Activated CD8-positive, alpha-beta memory T cell treated with anti-CD3 and anti-CD28 coated beads, Interleukin-2, amount 50 U/mL, for 4 hours (primary cell): ENCODE measurements around the gene CFL2.
A peak's percentile ranks its signal among the peaks of the same experiment; 100 is the strongest.
"Not testable (repeated sequence)": the region's sequence is repeated elsewhere in the genome, so short reads cannot be mapped to it uniquely, and the experiment has no call there.

Experiments
- DNase-seq: peaks from one replicate; pipeline ENCODE4 v3.0.0-alpha.2; 2020

CFL2 gene

DNA sequence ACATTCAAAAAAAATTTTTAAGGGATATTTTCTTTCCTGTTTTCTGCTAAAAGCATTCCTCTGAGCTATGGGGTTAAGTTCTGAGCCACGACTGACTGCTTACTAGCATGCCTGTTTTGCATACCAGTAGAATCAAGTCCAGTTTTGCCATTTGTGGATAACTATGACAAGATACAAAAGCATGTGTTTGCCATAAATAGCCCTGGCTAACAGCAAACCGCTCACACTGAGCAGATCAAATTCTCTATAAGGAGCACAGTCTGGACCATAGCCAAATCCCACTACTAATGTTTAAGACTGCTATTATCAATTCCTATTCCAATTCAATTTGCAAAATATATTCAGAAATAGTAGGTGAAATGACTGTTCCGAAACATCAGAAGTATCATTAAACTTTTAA, 3.2 kb downstream of the CFL2 start:
- DNase-seq, result no peak

DNA sequence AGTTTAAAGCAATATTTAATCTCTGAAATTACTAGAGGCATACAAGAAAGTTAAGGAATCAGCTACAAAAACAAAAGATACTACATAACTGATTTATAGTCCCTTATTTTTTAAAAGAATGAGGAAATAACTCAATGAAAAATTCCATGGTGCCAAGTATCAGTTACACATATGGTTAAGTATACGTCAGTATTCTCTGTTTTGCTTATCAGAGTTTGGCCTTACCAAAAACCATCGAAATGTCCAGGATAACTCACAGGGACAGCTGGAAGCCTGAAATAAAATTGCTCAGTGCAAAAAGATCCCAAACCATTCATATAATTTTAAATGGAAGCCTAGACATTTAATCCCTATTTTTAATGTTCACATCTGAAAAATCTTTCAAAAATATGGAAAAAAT, 3.6 kb downstream of the CFL2 start:
- no peak for DNase-seq

DNA sequence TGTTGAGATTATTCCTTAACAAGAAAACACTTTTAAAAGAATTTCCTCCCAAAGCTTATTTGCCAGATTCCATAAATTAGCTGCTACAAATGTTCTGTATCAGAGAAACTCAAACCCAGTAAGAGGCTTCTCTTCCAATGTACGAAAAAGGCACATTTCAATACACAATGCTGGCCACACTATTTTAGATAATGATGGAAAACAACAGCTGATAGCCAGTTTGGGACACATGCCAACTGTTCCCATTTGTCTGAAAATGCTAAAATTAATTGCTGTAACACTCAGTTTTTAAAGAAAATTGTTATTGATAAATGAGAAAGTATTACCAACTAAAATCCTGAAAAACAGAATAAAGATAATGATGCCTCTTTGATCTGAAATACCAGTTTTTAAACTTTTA, 4.4 kb downstream of the CFL2 start:
- DNase-seq, result no peak

DNA sequence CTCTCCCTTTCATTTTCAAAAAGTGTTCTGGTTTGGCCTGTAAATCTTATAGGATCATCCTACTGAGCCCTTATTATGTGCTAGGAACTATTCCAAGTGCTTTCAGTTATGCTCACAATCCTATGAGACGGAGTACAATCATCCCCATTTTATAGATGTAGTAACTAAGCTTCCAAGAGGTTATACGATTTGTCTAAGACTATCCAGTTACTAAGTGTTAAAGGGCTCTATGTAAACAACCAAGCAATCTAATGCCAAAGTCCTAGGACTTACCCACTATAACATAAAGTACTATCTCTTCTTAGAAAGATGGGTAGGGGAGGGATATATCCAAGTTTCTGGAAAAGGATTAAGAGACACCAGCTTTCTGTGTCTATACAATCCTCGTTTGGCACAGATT, 6.7 kb downstream of the CFL2 start:
- no peak for DNase-seq

DNA sequence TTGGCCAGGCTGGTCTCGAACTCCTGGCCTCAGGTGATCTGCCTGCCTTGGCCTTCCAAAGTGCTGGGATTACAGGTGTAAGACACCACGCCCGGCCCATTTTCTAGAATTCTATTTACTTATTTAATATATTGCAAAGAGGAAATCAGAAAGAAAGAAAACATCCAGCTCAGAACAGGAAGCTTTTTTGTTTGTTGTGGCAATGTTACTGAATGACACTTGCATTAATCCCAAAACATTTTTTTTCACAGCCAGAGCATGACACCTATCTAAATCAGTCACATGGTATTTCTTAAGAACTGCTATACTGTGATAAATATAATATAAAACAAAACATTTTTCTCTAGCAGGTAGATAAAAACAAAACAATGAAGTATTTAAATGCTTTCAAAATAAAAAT, 12.6 kb downstream of the CFL2 start:
- no peak for DNase-seq

DNA sequence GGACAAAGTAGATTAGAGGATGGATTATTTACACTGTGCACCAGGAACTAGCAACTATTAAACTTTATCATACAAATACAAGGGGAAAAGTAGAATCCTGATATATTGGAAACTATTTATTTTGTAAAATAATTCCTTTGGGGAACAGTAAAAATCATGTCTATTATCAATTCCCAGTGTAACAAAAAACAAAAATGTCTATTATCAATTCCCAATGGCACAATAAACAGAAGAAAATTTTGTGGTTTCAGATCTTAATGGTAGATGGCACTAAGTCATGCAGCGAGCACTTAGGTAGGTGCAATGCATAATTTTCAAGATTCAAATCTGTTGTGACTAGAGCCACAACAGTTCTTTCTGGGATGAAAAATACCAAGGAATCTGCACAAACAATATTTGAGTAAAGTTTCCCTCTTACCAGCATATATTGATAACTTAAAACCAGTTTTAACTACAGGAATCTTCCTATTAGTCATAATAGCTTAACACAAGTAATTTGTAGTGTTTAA, 13.7 kb downstream of the CFL2 start:
- DNase-seq, result no peak

DNA sequence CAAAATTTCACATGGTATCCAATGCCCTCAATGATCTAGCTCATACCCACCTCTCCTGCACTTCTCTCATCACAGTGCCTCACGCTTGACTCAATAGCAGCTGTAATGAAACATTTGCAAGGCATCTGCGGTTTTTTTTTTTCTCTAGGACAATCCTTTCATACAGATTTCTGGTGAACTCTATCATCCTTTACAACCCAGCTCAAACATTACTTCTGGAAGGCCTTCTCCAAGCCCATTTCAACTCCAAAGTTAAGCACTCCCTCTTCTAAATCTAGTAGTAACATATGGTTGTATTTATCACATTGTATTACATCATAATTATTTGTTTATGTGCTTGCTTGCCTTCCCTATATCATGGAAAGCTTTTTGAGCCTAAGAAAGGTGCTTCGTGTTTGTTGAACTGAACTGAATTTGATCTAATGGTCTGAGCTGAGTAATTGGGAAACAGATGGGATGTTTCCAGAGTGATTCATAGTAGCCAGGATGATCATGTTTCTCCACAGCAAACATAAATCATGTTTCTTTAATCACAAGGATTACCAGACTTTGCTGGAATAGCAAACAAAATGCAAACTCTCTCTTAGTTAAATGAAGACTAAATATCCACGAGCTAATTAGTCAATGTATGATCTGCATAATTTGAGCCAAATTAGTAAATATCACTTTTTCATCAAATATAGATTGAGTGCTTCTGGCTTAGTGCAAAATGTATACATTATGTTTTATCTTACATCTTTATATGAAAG, 14.3 kb downstream of the CFL2 start:
- no peak for DNase-seq

DNA sequence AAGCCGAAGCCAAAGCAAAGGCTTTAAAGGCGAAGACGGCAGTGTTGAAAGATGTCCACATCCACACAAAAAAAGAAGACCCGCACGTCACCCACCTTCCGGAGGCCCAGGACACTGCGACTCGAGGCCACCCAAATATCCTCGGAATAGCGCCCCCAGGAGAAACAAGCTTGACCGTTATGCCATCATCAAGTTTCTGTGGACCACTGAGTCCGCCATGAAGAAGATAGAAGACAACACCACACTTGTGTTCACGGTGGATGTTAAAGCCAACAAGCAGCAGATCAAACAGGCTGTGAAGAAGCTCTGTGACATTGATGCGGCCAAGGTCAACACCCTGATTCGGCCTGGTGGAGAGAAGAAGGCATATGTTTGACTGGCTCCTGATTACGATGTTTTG, 20.2 kb downstream of the CFL2 start:
- not testable (repeated sequence) for DNase-seq

DNA sequence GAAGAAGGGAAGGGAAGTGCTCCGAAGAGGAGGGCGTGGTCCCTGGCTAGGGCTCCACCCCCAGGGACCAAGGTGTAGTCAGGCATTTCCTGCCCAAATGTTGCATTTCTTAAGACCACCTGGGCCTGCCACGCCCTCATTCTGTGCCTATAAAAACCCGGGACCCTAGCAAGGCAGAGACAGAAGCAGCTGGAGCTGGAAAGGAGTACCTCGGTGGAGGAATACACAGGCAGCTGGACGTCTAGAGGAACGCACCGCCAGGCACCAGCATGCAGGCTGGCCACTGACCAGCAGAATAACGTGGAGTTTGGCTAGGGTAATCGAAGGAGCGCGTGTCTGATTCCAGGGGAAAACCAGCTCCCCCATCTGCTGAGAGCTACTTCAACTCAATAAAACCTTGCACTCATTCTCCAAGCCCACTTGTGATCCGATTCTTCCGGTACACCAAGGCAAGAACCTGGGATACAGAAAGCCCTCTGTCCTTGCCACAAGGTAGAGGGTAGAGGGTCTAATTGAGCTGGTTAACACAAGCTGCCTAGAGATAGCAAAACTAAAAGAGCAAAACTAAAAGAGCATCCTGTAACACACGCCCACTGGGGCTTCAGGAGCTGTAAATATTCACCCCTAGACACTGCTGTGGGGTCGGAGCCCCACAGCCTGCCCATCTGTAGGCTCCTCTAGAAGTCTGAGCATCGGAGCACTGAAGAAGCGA, 21.0 kb downstream of the CFL2 start:
- peak; percentile 25 for DNase-seq

DNA sequence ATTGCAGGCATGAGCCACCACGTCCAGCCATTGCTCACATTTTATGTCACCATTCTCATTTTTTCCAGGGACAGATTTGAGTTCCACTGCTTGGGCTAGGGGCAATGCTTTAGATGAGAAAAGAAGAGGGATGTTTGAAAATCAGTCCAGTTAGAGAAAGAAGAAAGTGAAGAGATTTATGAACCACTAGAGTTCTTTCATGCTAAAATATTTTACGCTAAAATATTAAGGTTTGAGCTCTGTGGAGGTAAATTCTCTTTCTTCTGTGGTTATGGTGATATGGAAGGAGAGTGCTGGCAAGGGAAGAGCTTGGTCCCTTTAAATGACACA, 21.5 kb downstream of the CFL2 start:
- no peak for DNase-seq

DNA sequence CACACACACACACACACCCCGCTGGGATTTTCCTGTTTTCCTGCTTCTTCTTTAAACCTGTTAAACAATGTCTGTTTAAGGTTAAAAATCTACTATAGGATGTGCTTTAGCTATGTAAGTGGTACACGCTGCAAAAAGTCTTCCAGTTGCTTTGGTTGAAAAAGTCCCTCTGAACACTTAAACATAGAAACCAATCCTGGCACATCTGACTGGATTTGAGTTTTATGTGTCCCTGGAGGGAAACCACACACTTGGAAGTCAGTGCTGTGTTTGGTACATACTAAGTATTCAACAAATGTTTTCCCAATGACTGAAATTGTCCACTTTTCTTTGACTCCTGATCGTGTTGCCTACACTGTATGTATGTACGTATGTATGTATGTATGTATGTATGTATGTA, 22.0 kb downstream of the CFL2 start:
- DNase-seq, result no peak

DNA sequence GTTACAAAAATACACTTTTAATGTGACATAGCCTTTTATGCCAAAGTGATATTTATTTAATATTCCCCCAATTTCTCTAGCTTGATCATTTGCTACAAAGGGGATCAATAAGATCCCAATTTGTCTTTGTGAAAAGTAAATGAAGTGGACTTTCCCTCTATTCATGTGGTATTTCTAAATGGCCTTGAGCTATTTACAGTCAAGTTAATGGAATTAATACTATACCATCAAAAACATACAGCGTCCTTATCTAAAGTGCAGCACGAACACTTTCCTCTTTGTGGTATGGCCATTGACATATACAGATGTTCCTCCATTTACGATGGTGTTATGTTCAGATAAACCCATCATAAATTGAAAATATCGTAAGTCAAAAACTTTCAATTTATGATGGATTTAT, 23.2 kb downstream of the CFL2 start:
- DNase-seq, result no peak

DNA sequence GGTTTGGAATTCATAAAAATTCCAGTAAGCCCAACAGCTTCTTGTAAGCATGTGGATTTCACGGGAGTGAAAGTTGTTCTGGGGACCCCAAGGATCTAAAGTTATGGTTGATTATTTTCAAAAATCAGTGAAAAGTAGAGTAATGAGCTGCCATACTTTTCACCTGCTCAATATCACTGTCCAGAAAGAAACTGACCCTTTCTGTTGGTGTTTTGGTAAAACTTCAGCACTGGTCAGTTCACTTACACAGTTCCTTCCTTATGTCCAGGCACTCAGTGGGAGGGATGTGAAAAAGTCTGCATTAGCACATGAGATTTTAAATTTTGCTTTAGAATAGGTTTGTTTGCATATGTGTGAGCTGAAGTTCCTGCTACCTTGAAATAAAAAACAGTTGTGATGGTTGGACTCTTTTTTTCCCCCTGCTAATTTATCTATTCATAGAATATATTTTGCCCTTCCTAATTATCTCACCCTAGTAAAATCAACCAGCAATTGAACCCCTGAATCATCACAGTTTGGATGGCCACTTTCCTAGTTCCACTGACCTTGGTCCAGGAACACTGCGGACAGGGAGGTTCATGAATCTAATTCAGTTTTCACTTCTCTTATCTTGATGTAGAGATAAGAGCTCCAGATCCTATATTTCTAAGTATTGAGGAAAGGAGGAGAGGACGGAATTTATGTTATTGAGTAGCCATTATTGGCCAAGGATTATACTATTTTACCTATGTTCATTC, 25.8 kb downstream of the CFL2 start:
- no peak for DNase-seq

DNA sequence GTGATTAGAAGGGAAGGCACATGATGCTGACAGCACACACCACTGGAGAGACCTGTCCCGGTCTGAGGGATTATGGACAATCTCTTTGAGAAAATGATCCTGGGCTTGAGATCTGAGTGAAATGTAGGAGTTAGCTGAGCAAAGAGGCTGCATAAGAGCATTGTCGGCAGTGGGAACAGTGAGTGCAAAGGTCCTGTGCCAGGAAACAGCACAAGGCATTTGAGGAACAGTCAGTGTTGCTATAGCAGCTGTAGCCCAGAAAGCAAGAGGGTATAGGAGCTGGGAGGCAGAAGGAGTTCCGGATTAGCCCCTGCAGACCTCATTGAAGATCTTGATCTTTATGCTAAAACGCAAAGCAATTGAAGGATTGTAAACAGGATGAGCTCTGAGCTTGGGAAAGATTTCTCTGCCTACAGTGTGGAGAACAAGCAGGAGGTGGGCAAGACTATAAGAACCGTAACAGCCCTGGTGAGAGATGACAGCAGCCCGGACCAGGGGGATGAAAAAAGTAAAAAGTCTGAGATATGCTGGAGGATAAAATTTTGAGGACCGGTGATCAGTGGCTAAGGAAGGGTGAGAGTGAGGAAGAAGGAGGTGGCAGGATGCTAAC, 28.5 kb downstream of the CFL2 start:
- no peak for DNase-seq

DNA sequence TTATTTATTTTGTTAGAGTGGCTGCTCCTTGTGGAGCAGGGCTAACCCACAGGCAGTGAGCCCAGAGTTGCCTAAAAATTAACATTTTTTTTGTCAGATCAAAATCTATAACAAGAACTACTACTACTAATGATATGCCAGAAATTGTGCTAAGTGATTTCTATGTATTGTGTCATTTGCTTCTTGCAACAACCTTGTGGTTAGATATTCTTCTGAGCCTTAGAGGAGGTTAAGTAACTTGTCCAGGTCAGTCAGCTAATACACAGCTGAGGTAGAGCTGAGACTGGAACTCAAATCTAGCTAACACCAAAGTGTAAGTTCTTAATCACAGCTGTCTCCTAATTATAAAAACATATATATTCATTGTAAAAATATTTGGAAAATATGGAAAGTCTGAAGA, 29.8 kb downstream of the CFL2 start:
- no peak for DNase-seq

DNA sequence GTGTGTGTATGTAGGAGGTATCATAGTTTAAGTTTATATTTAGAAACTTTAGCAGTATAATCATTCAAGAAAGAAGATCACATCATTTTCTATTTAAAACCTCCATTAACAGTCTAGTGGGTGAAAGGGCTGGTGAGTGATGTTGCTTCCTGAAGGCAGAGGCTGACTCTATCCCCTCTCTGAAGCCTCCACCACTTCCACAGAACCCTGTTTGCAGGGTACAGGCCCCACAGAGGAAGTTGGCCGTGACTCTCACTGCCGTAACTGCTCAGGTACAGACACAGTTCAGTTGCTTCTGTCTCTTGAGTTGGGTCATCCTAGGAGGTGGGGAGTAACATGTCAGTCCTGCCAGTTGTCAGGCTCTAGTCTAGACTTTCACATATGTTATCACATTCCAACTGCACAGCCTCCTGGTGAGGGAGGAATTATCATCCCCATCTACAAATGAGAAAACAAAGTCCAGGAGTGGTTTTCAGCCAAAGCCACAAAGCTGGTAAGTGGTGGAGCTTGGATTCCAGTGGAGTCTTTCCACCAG, 31.5 kb downstream of the CFL2 start:
- no peak for DNase-seq

DNA sequence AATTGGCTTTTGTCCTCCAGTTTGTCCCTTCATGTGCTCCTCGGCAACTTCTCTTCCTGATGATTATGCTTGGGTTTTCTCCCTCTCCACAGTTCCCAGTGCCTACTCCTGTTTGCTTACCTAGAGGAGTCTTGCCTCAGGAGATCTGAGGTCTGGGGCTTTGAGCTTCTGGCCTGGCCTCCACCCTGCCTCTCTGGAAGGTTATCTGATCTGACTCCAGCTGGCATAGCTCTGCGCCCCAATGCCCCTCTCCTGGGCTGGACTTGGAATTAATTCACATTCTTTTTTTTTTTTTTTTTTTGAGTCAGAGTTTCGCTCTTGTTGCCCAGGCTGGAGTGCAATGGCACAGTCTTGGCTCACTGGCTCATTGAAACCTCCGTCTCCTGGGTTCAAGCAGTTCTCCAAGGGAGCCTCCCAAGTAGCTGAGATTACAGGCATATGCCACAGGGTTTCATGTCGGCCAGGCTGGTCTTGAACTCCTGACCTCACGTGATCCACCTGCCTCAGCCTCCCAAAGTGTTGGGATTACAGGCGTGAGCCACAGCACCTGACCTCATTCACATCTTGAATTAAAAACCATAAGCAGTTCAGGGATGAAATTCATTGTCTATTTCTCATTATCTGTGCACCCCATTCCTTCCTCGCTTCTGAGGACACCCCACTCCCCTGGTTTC, 33.5 kb downstream of the CFL2 start:
- DNase-seq, result no peak

DNA sequence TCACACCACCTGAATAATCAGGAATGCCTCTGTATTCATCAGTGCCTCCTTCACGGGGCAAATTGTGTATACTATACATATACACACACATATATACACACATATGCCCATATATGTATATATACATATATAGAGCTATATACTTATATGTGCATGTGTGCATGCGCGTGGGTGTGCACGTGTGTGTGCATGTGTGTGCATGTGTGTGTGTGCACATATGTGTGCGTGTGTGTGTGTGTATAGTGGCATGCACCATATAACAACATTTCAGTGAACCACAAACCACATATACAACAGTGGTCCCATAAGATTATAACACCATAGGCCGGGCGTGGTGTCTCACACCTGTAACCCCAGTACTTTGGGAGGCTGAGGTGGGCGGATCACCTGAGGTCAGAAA, 35.7 kb downstream of the CFL2 start:
- DNase-seq, result no peak

DNA sequence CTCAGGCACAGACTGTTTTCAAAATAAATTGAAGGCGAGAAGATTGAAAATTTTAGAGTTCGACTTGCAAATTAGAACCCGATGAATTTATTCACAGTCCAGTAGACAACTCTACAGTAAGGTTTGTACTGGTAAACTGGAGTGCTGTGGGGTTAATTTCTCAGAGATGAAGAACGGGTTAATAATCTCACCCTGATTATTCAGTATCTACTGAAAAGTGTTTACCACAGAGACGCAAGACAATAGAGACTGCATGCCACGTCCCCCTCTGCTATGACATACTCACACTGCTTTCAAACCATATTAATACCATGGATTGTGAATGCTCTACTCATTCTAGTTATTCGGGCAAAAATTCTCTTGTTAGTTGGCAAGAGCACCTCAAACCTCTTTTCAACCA, 36.1 kb downstream of the CFL2 start:
- DNase-seq, result no peak

DNA sequence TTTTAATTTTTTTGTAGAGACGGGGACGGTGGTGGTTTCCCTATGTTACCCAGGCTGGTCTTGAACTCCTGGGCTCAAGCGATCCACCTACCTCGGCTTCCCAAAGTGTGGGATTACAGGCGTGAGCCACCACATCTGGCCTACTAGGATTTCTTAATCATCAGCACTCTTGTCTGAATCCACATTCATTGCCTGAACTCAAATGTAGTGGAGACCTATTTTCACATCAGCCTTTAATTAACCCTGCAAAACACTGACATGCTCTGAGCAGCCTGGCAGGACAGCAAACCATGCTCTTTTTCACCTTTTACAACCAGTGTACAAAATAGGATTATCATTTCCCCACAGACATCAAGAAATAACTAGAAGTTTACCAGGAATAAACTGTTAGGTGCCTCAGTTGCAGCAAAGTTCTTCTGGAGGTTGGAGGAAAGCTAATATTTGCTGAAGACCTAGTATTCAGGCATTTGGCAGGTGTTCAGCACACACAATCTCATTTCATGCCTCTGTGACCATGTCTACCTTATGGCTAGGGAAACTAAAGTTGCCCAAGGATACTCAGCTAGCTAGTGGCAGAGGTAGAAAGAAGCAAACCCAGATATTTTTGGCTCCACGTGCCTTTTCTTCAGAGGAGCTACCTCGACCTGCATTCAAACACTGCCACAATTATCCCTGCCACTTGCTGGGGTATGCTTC, 37.7 kb downstream of the CFL2 start:
- no peak for DNase-seq

DNA sequence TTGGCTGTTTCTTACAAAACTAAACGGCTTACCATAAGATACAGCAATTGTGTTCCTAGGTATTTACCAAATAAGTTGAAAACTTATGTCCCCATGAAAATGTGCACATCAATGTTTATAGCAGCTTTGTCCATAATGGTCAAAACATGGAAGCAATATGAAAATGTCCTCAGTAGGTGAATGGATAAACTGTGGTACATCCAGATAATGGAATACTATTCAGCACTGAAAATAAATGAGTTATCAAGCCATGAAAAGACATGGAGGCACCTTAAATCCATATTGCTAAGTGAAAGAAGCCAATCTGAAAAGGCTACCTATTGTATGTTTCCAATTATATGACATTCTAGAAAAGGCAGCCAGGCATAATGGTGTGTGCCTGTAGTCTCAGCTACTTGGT, 40.7 kb downstream of the CFL2 start:
- no peak for DNase-seq

DNA sequence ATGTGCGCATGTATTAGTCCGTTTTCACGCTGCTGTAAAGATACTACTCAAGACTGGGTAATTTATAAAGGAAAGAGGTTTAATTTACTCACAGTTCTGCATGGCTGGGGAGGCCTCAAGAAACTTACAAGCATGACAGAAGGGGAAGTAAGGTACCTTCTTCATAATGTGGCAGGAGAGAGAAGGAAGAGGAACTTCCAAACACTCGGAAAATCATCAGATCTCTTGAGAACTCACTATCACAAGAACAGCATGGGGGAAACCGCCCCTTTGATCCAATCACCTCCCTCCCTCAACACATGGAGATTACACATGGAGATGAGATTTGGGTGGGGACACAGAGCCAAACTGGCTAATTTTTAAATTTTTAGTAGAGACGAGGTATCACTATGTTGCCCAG, 42.7 kb downstream of the CFL2 start:
- DNase-seq, result no peak
